Astrocyte of the cerebellum (primary cell): ENCODE results near the gene SDK2.

Source experiments
- DNase-seq: peaks from one replicate; pipeline ENCODE4 v3.0.0-alpha.2; 2011; ENCODE audit warnings: low read depth
- H3K4me3 ChIP-seq: 2 replicates; pipeline ENCODE4 v1.5.1; 2011; ENCODE audit warnings: mild to moderate bottlenecking, low read depth, low read length, moderate library complexity
- CTCF ChIP-seq: IDR thresholded peaks from 2 replicates; pipeline ENCODE4 v1.5.1; 2012; ENCODE audit warnings: low read length, low read depth, moderate library complexity, mild to moderate bottlenecking; ENCODE audit errors: missing control alignments
- in situ Hi-C: cut with HindIII; loops from 2 replicates; pipeline ENCODE4 v1.10.0; 2017; ENCODE audit warnings: low sequenced_read_pairs

The SDK2 gene

GRCh38 chr17:73638556-73638955, 5.7 kb downstream of the SDK2 start:
- in situ Hi-C loops, result no loop called here
- TF ChIP-seq CTCF, result no peak
- no peak overlapping the region for H3K4me3 ChIP-seq
- DNase-seq, result no peak

- H3K4me3 ChIP-seq, result no peak overlapping the region
- in situ Hi-C loops, result no loop called here
- DNase-seq, result no peak
- no peak for TF ChIP-seq CTCF
Measured at GRCh38 chr17:73637866-73638265, 6.4 kb downstream of the SDK2 start.

DNA sequence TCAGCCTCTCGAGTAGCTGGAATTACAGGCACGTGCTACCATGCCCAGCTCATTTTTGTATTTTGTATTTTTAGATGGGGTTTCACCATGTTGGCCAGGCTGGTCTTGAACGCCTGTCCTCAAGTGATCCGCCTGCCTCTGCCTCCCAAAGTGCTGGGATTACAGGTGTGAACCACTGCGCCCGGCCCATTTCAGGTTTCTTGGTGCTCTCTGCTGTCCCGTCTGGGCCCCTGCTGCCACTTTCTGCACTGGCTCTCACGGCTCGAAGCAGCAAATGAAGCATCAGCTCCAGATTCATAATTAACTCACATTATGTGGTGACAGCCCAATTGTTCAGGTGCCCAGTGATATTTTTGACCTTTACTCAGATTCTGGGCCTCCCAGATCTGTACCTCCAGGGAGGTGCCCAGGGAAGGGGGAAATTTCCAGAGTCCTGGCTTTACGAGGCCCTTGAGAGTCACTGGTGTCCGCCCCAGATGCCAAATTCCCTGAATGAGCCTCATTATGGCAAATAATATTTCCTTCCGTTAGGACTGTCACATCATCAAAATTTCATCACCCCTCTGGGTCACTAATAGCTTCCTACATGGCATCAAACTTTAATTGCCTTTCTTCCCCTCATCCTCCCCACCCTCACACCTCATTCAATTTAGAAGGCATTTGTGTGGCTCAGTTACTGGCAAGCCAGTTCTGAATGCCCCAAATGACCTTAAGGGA, 9.0 kb downstream of the SDK2 start:
- in situ Hi-C loops, result no loop called here
- no peak for TF ChIP-seq CTCF

GRCh38 chr17:73634629-73635028, 9.6 kb downstream of the SDK2 start:
- in situ Hi-C loops, result no loop called here
- H3K4me3 ChIP-seq, result no peak overlapping the region
- TF ChIP-seq CTCF, result no peak
- no peak for DNase-seq

More for the DNA sequence above, 9.0 kb downstream of the SDK2 start:
- DNase-seq, result no peak
- H3K4me3 ChIP-seq, result no peak overlapping the region

DNA sequence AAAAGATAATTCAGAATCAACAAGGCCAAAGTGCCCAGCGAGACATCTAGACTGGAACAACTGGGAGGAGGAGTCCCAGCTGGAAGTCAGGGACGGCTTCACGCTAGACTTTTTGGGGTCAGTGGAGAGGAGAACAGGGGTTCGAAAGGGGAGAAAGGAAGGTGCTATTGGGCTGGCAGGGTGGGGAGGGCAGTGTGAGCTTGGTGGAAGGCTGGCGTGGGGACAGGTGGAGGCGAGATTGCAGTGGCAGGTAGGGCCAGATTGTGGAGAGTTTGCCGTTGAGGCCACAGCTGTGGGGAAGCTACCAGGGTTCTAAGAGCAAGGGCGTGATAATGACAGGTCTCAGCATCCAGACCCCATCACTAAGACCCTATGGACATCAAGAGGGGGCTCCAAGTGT, 10.5 kb downstream of the SDK2 start:
- in situ Hi-C loops, result no loop called here
- no peak for TF ChIP-seq CTCF
- DNase-seq, result no peak
- H3K4me3 ChIP-seq, result no peak overlapping the region

DNA sequence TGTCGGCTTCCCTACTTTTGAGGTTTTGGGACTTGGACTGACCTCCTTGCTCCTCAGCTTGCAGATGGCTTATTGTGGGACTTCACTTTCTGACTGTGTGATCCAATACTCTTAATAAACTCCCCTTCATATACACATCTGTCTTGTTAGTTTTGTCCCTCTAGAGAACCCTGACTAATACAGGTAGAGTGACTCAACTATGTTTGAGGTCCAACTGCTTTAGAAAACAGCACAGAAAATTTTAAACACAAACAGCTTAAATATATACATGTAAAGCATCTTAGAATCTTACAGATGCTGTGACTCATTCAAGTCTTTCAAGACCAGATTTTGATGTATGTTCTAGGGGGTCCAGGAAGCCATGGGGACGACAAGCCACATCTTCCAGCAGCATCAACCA, 11.7 kb downstream of the SDK2 start:
- in situ Hi-C loops, result no loop called here
- H3K4me3 ChIP-seq, result no peak overlapping the region
- TF ChIP-seq CTCF, result no peak
- no peak for DNase-seq
